NT2/D1 (cell line): ENCODE data around the gene PHACTR1.

ENCODE experiments used
- SUZ12 ChIP-seq: IDR thresholded peaks from 2 replicates; pipeline ENCODE4 v1.6.1; 2011; ENCODE audit not compliant: insufficient read length, insufficient read depth; ENCODE audit errors: extremely low read depth
- YY1 ChIP-seq: IDR thresholded peaks from 2 replicates; pipeline ENCODE4 v1.6.1; 2011; ENCODE audit not compliant: insufficient read length, insufficient read depth
- ZNF274 ChIP-seq: IDR thresholded peaks from 2 replicates; pipeline ENCODE4 v1.6.1; 2011; ENCODE audit warnings: mild to moderate bottlenecking, low read depth, low read length

DNA sequence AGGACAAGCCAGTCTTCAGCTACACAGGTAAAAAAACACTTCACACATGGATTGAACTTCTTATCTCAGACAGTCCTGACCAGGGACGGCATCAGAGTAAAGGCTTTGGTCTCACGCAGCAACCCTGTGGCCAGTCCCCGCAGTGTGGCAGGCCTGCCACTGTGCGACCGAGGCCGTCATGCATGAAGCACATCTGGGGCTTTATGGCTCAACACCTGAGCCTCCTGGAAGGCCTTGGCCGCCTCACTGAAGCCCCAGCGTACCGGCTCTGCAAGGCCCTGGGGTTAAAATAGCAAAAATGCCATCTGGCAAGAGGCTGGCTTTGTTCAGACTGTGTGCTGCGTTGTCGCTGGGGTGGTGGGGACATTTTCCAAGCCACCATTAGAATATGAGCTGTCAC is 579.0 kb downstream of the PHACTR1 start:
- TF ChIP-seq ZNF274, result no peak
- TF ChIP-seq SUZ12, result no peak
- TF ChIP-seq YY1, result no peak
